Keratinocyte (primary cell): ENCODE results near the gene PIH1D1. TPM values are rescaled to one million over a fixed set of nuclear protein-coding genes. Genes with fewer than 3 reads are reported as not detected.

ENCODE experiments used
- DNase-seq: peaks from one replicate; pipeline ENCODE4 v3.0.0-alpha.2; 2011; ENCODE audit warnings: low read depth, missing footprints, low spot score
- FAIRE-seq: peaks from 2 replicates; lab custom pipeline; 2011; peaks lifted over from hg19 to GRCh38; lab: Jason Lieb, UNC
- H2AFZ ChIP-seq: 2 replicates; pipeline ENCODE4 v1.6.0; 2012; ENCODE audit warnings: low read length, control low read depth, inconsistent platforms; ENCODE audit not compliant: control insufficient read depth
- H3K27ac ChIP-seq: 2 replicates; pipeline ENCODE4 v1.5.1; 2011; ENCODE audit warnings: low read length; ENCODE audit not compliant: control insufficient read depth, insufficient read depth
- H3K27me3 ChIP-seq: 3 replicates; pipeline ENCODE4 v1.6.0; 2011; ENCODE audit warnings: low read length; ENCODE audit not compliant: control insufficient read depth, insufficient read depth; ENCODE audit errors: extremely low read depth
- H3K36me3 ChIP-seq, 2 experiments: 2 replicates in 1 of 2; 3 replicates in 1 of 2; pipeline ENCODE4 v1.5.1; 2011; ENCODE audit warnings: low read length in 2 of 2, mild to moderate bottlenecking in 1 of 2; ENCODE audit not compliant: control insufficient read depth in 2 of 2, insufficient read depth in 2 of 2; ENCODE audit errors: extremely low read depth in 1 of 2
- H3K4me1 ChIP-seq: 3 replicates; pipeline ENCODE4 v1.5.1; 2011; ENCODE audit warnings: low read length; ENCODE audit not compliant: control insufficient read depth, insufficient read depth; ENCODE audit errors: extremely low read depth
- H3K4me2 ChIP-seq: 3 replicates; pipeline ENCODE4 v1.6.0; 2011; ENCODE audit warnings: low read depth, low read length; ENCODE audit not compliant: control insufficient read depth, insufficient read depth; ENCODE audit errors: extremely low read depth
- H3K4me3 ChIP-seq, 3 experiments: fragments of 200-600 bp in 1 of 3; sonication (generic) in 1 of 3; 2 replicates in 2 of 3; 3 replicates in 1 of 3; pipeline ENCODE4 v1.5.1; 2011 to 2016; ENCODE audit warnings: low read length in 3 of 3, mild to moderate bottlenecking in 3 of 3, control low read depth in 2 of 3, inconsistent platforms in 1 of 3, low read depth in 1 of 3, mixed read lengths in 1 of 3, mixed run types in 1 of 3, moderate library complexity in 1 of 3; ENCODE audit not compliant: control insufficient read depth in 2 of 3, insufficient read depth in 2 of 3; ENCODE audit errors: extremely low read depth in 1 of 3
- H3K79me2 ChIP-seq: 2 replicates; pipeline ENCODE4 v1.6.0; 2012; ENCODE audit warnings: low read length; ENCODE audit not compliant: control insufficient read depth, insufficient read depth
- H3K9ac ChIP-seq: 3 replicates; pipeline ENCODE4 v1.6.0; 2011; ENCODE audit warnings: low read length; ENCODE audit not compliant: control insufficient read depth, insufficient read depth; ENCODE audit errors: extremely low read depth
- H3K9me1 ChIP-seq: 3 replicates; pipeline ENCODE4 v1.6.0; 2011; ENCODE audit warnings: low read length; ENCODE audit not compliant: control insufficient read depth, insufficient read depth; ENCODE audit errors: extremely low read depth
- H3K9me3 ChIP-seq: 2 replicates; pipeline ENCODE4 v1.5.1; 2012; ENCODE audit warnings: low read depth, low read length; ENCODE audit not compliant: control insufficient read depth
- H4K20me1 ChIP-seq: 3 replicates; pipeline ENCODE4 v1.6.0; 2011; ENCODE audit warnings: low read length; ENCODE audit not compliant: control insufficient read depth, insufficient read depth; ENCODE audit errors: extremely low read depth
- CTCF ChIP-seq, 3 experiments: IDR thresholded peaks in 1 of 3; conservative IDR thresholded peaks in 1 of 3; optimal IDR thresholded peaks in 1 of 3; 2 replicates in 2 of 3; 3 replicates in 1 of 3; pipeline versions ENCODE3 to v1.5.1; 2011; ENCODE audit warnings: low read length in 3 of 3, mild to moderate bottlenecking in 3 of 3, moderate library complexity in 2 of 3, control low read depth in 1 of 3, inconsistent platforms in 1 of 3; ENCODE audit not compliant: insufficient read depth in 2 of 3; ENCODE audit errors: extremely low read depth in 1 of 3
- EZH2 ChIP-seq: IDR thresholded peaks from one replicate; pipeline ENCODE4 v1.6.1; 2012; ENCODE audit warnings: inconsistent platforms, mild to moderate bottlenecking, low read length, moderate library complexity
- dilution Hi-C: fragments of 300-500 bp; cut with MboI; formaldehyde crosslinking; loops from one replicate; pipeline ENCODE4 v1.7.0; 2020; ENCODE audit warnings: low sequenced_read_pairs; ENCODE audit not compliant: extremely low pct_ligation_motif_present
- polyA plus RNA-seq, 5 experiments: library from polyadenylated mRNA; depleted of rRNA in 3 of 5; stranded (reverse) in 3 of 5; stranded (forward) in 1 of 5; unstranded in 1 of 5; fragments of >200 nt; gene quantifications; 1 replicate in 1 of 5; 2 replicates in 3 of 5; 3 replicates in 1 of 5; pipeline versions ENCODE4 v1.2.1 to v1.2.3, GENCODE V29; 2011 to 2012; ENCODE audit warnings: missing spikeins in 2 of 5, low read depth in 1 of 5, low replicate concordance in 1 of 5

PIH1D1 gene
- polyA plus RNA-seq, 1 donor (not counting 4 experiments of a cell fraction or from before 2014, with no cell fraction given), result 37.8 TPM

- Histone ChIP-seq H3K79me2 (peaks cover 13% of the 10 kb centered on the region), H2AFZ (no peak overlapping the region), H4K20me1 (no peaks in the 10 kb centered on the region), H3K4me1 (peaks cover 6% of the 10 kb centered on the region), H3K4me3 (no peak overlapping the region), H3K36me3 (peaks cover 7 to 13% of the 10 kb centered on the region in 2 experiments), H3K9me1 (no peaks in the 10 kb centered on the region), H3K27ac (no peak overlapping the region), H3K27me3 (no peaks in the 10 kb centered on the region), H3K9me3 (no peaks in the 10 kb centered on the region), H3K4me2 (no peak overlapping the region), H3K9ac (no peak overlapping the region)
- TF ChIP-seq EZH2, result no peak
- TF ChIP-seq CTCF (optimal IDR thresholded peaks at IDR 0.05 in 1 of 3, IDR thresholded peaks at IDR 0.05 in 1 of 3, conservative IDR thresholded peaks at IDR 0.05 in 1 of 3; ENCODE audit: extremely low read depth in 1 of 3, insufficient read depth in 2 of 3, low read length in 3 of 3), result no peak
- dilution Hi-C loops, result no loop called here
- FAIRE-seq (no peak), DNase-seq (no peak)
Observed at GRCh38 chr19:49448432-49448786, 3.2 kb downstream of the PIH1D1 start.

GRCh38 chr19:49447485-49448431 lies 3.9 kb downstream of the PIH1D1 start:
- dilution Hi-C loops, result no loop called here
- TF ChIP-seq EZH2, result no peak
- TF ChIP-seq CTCF (optimal IDR thresholded peaks at IDR 0.05 in 1 of 3, IDR thresholded peaks at IDR 0.05 in 1 of 3, conservative IDR thresholded peaks at IDR 0.05 in 1 of 3; ENCODE audit: extremely low read depth in 1 of 3, insufficient read depth in 2 of 3, low read length in 3 of 3), result no peak

More at GRCh38 chr19:49447485-49448431, 3.9 kb downstream of the PIH1D1 start:
- Histone ChIP-seq H3K9ac (no peak overlapping the region), H3K27ac (no peak overlapping the region), H2AFZ (no peak overlapping the region), H3K4me2 (no peak overlapping the region), H3K79me2 (peaks cover 13% of the 10 kb centered on the region), H3K27me3 (no peaks in the 10 kb centered on the region), H3K9me3 (no peaks in the 10 kb centered on the region), H3K4me3 (no peak overlapping the region), H3K9me1 (no peaks in the 10 kb centered on the region), H4K20me1 (no peaks in the 10 kb centered on the region), H3K36me3 (peaks cover 7 to 13% of the 10 kb centered on the region in 2 experiments), H3K4me1 (peaks cover 6% of the 10 kb centered on the region)
- DNase-seq (no peak), FAIRE-seq (no peak)
